GM06990 (cell line): ENCODE results near the gene LBX2.

Experiments used
- DNase-seq: peaks from one replicate; pipeline ENCODE4 v3.0.0-alpha.2; 2011; ENCODE audit not compliant: insufficient read length; ENCODE audit errors: extremely low read depth
- H3K27me3 ChIP-seq: replicated peaks from 2 replicates; pipeline ENCODE4 v1.6.0; 2011; ENCODE audit warnings: low read length; ENCODE audit not compliant: control insufficient read depth, insufficient read depth
- H3K36me3 ChIP-seq: 2 replicates; pipeline ENCODE4 v1.5.1; 2011; ENCODE audit warnings: low read length; ENCODE audit not compliant: control insufficient read depth, insufficient read depth
- H3K4me3 ChIP-seq: replicated peaks from 2 replicates; pipeline ENCODE4 v1.5.1; 2011; ENCODE audit warnings: low read depth, mild to moderate bottlenecking, control low read depth, low read length
- TF ChIP-seq, protein P1 (sequence below): IDR thresholded peaks from 2 replicates; pipeline ENCODE4 v1.5.1; 2011; ENCODE audit warnings: low read length, control low read depth, mild to moderate bottlenecking, inconsistent platforms; ENCODE audit not compliant: insufficient read depth, poor library complexity, severe bottlenecking

Gene LBX2

DNA sequence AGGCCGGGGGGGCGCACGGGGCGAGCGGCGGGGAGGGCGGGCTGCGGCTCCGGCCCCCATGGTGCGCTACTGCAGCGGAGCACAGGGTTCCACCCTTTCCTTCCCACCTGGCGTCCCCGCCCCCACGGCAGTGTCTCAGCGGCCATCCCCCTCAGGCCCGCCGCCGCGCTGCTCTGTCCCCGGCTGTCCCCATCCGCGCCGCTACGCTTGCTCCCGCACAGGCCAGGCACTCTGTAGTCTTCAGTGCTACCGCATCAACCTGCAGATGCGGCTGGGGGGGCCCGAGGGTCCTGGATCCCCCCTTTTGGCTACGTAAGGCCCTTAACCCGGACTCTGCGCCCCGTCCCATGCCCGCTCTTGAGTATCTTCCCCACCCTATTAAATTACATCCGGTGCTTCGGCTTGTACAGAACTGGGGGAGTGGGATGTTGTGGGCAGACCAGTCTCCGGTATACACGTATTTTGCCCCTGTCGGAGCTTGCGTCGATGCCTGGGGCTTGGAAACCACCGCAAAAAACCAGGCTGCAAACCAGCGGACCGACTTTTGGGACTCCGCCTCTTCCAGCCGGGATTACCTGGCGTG is 41.8 kb downstream of the LBX2 start:
- TF ChIP-seq, protein P1, sequence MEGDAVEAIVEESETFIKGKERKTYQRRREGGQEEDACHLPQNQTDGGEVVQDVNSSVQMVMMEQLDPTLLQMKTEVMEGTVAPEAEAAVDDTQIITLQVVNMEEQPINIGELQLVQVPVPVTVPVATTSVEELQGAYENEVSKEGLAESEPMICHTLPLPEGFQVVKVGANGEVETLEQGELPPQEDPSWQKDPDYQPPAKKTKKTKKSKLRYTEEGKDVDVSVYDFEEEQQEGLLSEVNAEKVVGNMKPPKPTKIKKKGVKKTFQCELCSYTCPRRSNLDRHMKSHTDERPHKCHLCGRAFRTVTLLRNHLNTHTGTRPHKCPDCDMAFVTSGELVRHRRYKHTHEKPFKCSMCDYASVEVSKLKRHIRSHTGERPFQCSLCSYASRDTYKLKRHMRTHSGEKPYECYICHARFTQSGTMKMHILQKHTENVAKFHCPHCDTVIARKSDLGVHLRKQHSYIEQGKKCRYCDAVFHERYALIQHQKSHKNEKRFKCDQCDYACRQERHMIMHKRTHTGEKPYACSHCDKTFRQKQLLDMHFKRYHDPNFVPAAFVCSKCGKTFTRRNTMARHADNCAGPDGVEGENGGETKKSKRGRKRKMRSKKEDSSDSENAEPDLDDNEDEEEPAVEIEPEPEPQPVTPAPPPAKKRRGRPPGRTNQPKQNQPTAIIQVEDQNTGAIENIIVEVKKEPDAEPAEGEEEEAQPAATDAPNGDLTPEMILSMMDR = no peak
- Histone ChIP-seq H3K27me3 (no peaks in the 10 kb centered on the region), H3K36me3 (peaks cover 13% of the 10 kb centered on the region), H3K4me3 (peak overlapping the region; percentile 79)
- peak; percentile 90 for DNase-seq

- Histone ChIP-seq H3K27me3 (no peaks in the 10 kb centered on the region), H3K4me3 (peak overlapping the region; percentile 79), H3K36me3 (peaks cover 9% of the 10 kb centered on the region)
- TF ChIP-seq, protein P1 = no peak
- DNase-seq = no peak
Measured at GRCh38 chr2:74457129-74457548, 42.3 kb downstream of the LBX2 start.

DNA sequence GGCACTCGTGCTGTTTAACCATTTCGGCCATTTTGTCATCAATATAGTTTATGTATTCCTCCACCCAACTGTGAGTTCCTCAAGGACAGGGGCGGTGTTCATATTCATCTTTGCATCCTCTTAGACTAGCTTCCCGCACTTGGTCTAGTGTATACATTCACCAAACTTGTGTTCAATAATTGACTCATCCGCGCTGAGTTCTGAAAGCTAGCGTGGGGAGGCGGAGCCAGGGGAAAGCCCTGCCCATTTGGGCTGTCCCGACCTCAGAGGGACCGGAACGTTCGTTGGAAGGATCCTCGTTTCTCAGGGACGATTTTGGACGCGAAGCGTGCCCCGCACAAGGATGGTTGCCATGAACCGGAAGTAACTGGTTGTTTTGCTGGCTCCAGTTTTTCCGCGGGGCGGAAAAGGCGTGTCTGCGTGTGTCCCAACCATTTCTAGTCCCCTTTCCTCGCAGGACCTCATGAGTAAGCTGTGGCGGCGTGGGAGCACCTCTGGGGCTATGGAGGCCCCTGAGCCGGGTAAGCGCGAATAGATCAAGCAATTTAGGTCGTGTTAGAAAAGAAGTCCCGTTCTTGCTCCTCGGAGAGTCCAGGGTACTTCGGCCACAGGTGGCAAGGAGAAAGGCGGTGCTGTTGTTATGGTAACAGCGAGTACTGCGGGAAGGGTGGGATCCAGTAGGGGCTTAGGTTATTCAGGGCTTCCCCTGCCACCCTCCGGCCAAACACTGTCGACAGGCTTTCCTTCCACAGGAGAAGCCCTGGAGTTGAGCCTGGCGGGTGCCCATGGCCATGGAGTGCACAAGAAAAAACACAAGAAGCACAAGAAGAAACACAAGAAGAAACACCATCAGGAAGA is 44.5 kb downstream of the LBX2 start, which contains the start of gene INO80B:
TSS of gene INO80B (plus strand) at position 434 of the 858 bp plus-strand sequence. CDS start at position 464, 30 bp downstream.
- Histone ChIP-seq H3K4me3 (peak within 1 kb of the TSS; percentile 87), H3K36me3 (no peaks in the 10 kb centered on the region), H3K27me3 (no peaks in the 10 kb centered on the region)
- TF ChIP-seq, protein P1 = no peak
- DNase-seq = peak; percentile 95

GRCh38 chr2:74450570-74451190 is 48.7 kb downstream of the LBX2 start:
- H3K27me3 ChIP-seq = no peaks in the 10 kb centered on the region
- TF ChIP-seq, protein P1 = no peak
- H3K4me3 ChIP-seq = no peak overlapping the region
- DNase-seq = no peak
- no peaks in the 10 kb centered on the region for H3K36me3 ChIP-seq

GRCh38 chr2:74448771-74449170 is 50.6 kb downstream of the LBX2 start:
- no peaks in the 10 kb centered on the region for H3K27me3 ChIP-seq
- TF ChIP-seq, protein P1 = no peak
- no peak for DNase-seq
- H3K4me3 ChIP-seq = no peak overlapping the region
- H3K36me3 ChIP-seq = no peaks in the 10 kb centered on the region
